ENCODE measurements around the gene KRT12.
A peak's percentile ranks its signal among the peaks of the same experiment; 100 is the strongest.
"Not testable (repeated sequence)": the region's sequence is repeated elsewhere in the genome, so short reads cannot be mapped to it uniquely, and the experiment has no call there.

Gene KRT12

DNA sequence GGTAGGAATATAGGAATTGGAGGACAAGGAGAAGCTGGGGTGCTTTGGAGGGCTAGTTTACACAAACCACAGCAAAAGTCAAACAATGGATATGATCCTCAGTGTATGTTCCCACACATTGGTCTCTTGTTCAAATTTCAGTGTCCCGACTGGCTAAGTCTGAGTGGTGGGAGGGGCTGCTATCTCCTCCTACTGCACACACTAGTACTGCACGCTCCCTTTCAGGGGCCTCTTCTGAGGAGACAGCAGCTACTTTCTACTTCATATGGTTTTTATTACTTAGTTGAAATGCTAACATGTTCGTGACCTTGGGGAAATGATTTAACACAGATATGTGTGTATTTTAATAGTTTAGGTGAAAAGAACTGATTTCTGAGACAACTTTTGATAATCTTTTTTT lies 25.8 kb downstream of the KRT12 start:
- no peak for DNase-seq

DNA sequence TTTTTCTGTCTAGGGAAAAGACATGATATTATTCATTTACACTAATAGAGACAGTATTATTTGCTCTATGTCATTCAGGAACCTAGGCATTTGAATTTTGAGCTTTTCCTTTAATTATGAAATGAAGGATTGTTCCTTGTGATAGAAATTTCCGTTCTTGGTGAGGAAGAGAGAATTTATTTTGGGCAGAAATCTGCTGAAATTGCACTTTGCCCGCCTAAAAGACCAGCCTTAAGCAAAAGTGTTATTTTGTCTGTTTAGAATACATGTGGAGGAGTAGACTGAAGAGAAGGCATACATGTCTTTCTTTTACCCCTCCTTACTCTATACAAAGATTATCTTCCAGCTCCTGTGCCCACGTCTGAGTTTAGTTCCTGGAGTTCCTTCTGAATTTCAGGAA lies 27.8 kb downstream of the KRT12 start:
- no peak for DNase-seq

GRCh38 chr17:40836020-40836419 lies 31.0 kb downstream of the KRT12 start:
- no peak for DNase-seq

DNA sequence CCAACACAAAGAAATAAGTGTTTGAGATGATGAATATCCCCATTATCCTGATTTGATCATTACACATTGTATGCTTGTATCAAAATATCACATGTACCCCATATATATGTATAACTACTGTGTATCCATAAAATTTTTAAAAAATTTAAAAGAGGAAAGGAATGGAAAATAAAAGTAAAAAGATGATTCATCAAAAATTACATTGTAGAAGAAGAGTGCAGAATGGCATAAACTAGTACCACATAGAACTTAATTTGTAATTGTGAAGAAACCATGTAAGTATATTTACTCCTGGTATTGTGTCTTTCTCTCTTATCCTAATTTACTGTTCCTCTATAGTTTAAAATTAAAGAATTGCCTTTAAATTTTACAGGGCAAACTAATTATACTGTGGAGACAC lies 33.1 kb downstream of the KRT12 start:
- no peak for DNase-seq

GRCh38 chr17:40832840-40833239 lies 34.2 kb downstream of the KRT12 start:
- DNase-seq, result no peak

- no peak for DNase-seq
These were observed 36.8 kb downstream of the KRT12 start for GRCh38 chr17:40830085-40830776.

- DNase-seq, result no peak
These were observed 38.5 kb downstream of the KRT12 start for GRCh38 chr17:40828454-40829044.

DNA sequence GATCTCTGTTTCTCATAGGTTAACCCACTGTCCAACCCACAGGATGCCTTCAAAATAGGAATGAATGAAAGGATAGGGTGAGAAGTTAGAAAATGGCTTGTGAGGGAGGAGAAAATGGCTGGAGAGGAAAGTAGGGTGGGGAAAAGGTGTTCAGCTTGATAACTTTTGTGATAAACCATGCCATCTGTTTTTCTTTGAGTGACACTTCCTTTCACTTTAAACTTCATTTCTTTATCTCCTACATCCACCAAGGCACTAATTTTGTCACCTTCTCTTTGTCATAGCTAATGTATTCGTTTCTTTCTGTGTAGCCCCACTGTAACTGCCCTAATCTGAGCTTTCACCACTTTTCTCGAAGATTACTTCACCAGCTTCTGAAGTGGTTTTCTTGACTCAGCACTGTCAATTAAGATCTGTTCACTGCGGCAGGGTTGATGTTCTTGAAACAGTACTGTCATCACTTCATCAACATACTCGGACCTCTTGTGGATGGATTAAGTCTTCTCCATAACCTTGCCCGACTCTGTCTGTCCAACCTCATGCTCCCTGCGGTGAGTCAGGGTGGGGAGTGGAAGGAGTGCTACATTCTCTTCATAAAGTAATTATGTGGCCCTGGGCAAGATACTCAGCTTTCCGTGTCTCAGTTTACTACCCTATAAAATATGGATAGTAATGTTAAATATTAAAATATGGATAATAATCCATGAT lies 39.1 kb downstream of the KRT12 start:
- no peak for DNase-seq

DNA sequence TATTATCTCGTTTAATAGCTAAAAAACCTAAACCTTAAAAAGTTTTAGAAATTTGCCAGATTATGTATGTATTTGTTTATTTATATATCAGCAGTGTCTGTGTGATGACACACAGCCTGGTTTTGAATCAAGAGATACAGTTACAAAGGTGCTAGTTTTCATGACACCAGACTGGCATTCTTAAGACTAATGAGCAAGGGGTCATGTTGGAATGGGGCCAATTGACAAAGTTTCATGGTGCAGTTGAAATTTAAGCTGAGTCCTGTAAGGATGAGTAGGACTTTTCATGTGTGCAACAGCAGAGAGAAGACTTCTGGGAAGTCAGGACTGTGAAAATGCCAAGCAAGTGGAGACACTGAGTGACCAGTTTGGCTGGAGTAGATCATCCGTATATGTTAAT lies 41.4 kb downstream of the KRT12 start:
- DNase-seq, result no peak

DNA sequence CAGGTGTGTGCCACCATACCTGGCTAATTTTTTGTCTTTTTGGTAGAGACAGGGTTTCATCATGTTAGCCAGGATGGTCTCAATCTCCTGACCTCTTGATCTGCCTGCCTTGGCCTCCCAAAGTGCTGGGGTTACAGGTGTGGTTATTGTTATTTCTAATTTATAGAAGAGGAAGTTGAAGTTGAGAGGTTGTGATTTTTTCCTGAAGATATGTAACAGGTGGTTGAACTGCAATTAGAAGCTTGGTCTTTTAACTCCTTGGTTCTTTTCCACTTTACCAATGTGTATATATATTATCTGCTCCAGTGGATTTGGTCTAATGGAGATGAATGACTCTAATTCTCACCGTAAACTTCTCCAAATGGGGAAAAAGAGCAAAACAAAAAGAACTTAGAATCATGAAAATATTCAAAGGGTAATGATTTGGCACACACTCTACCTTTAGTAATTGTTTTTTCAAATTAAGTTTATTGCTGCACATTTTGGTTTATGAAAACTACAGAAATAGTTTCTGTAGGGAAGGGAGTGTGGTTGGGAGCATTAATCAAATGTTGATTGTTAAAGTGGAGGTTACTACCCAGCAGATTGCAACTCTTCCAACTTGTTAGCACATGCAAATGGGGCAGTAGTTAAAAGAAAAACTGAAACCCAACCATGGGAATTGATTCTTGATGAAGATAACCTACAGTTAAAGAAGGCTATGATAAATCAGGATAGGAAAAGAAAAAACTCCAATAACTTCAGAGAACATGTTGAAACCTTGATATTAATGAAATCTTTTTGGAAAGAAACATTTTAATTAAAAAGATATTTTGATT lies 42.8 kb downstream of the KRT12 start:
- DNase-seq, result no peak

DNA sequence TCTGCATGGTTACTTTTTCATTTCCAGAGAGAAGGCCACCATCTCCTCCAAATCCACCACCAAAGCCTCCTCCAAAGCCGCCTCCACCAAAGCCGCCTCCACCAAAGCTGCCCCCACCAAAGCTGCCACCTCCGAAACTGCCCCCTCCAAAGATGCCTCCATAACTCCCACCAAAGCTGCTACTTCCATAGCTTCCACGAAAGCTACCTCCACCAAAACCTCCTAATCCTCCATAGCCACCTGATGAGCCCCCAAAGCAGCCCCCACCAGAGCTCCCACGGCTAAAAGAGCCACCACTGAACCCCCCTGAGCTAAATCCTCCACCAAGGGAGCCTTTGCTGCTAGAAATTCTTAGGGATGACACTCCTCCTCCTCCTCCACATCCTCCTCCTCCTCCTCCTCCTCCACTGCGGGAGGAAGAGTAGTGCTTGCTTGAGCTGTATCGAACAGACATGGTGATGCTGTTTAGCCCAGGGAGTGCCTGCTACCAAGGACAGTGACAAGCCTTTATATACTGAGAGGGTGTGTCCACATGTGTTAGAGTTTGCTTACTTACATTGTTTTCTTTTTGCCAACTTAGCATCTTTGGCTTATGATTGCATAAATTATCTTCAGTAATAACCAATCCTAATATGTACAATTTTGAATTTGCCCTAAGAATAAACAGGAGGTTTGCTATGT lies 44.8 kb downstream of the KRT12 start, which contains the start of gene KRT10:
Gene KRT10 (minus strand): TSS at position 483 of the 681 bp plus-strand sequence. CDS start 29 bp downstream, at position 454.
- no peak for DNase-seq

GRCh38 chr17:40821536-40821935 lies 45.5 kb downstream of the KRT12 start:
- no peak for DNase-seq

DNA sequence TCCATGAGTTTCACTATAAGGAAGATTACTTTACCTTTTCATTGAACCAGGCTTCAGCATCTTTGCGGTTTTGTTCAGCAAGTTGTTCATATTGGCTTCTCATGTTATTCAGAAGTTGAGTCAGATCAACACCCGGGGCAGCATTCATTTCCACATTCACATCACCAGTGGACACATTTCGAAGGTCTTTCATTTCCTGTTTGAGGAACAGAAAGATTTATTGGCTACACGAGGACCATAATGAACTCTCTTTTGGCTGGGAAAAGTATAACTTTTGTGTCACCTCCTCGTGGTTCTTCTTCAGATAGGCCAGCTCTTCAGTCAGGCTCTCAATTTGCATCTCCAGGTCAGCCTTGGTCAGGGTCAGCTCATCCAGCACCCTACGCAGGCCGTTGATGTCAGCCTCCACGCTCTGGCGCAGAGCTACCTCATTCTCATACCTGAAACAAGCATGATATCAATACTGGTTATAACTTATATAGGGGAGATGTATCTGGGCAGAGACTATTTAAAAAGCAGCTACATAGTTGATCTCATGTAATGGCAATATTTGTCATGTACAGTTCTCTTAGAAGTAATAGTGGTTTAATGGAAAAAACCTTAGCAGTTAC lies 46.7 kb downstream of the KRT12 start:
- no peak for DNase-seq

- no peak for DNase-seq
These were observed 47.4 kb downstream of the KRT12 start for GRCh38 chr17:40819528-40820125.

DNA sequence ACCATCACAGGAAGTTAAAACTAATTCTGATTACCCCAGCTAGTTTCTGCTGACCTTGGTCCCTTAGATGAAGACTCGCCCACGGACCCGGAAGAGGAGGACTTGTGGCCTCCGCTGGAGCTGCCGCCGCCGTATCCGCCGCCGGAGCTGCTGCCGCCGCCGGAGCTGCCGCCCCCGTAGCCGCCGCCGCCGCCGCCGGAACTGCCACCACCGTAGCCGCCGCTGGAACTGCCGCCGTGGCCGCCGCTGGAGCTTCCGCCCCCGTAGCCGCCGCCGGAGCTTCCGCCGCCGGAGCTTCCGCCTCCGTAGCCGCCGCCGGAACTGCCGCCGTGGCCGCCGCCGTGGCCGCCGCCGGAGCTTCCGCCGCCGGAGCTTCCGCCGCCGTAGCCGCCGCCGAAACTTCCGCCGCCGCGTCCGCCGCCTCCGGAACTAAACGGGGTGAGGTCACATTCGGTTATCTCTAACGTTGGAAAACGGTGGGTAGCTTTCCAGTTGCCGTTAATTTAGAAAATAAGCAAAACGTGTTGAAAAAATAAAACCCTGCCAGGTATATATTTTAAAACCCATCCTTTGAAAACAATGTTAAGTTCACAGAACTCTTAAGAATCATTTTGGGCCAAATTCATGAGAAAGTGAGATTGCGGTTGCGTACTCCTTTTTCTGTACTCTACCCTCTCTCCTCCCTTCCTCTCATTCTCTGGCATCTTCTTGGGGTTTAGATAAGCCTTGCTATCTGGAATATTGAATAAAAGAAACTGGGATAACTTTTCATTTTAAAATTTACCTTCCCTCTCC lies 48.1 kb downstream of the KRT12 start:
- peak; percentile 86 to 90 for DNase-seq

- no peak for DNase-seq
These were observed 48.7 kb downstream of the KRT12 start for GRCh38 chr17:40818343-40818732.

DNA sequence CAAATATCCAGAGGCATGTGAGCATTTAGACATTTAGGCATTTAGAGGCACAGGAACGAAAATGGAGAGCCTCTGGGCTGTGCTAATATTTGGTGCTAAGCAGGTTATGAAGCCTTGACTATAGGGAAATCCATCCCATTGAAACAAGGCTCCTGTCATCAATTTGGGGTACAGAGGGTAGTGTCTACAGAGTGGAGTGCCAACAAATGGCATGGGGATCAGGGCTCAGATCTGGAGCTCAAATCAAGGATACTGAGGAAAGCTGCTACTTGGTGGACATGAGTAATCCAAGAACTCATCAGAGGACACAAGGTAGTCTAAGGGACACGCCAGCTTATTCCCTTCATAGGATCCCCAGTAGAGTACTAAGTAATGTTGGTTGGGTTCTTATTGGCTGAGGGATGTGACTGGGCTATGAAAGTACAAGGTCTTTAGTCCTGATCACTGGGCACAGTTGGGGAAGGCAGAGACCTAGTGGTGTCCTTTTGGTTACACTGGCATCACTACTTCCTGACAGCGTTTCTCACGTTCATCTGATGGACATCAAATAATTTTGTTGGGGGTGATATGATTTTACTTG lies 49.8 kb downstream of the KRT12 start:
- DNase-seq, result no peak

DNA sequence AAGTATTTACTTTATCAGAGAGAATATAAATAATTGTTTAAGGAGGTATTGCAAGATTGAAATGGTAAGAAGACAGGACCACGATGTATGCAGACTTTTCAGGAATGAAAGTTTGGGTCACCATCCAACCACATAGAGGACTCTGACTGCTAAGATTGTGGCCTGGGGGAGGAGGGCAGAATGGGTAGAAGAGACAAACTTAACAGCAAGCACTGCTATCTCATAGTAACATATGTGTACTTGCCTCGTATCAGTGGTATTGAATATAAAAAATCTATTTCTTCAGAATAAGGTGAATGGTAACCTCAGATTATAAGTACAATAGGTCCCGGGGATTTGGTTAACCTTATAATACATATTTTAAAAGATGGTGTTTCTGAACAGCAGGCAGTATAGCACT lies 50.5 kb downstream of the KRT12 start:
- DNase-seq, result no peak

- DNase-seq, result no peak
These were observed 51.6 kb downstream of the KRT12 start for GRCh38 chr17:40815381-40815780.

- not testable (repeated sequence) for DNase-seq
These were observed 52.4 kb downstream of the KRT12 start for GRCh38 chr17:40814657-40815056.

Measured in inflammatory macrophage (primary cell).